Left lobe of liver (tissue), 2 donors: ENCODE results near the gene PLCG2. TPM values are rescaled to one million over a fixed set of nuclear protein-coding genes. Genes with fewer than 3 reads are reported as not detected.
A peak's percentile ranks its signal among the peaks of the same experiment; 100 is the strongest.
"Not testable (repeated sequence)": the region's sequence is repeated elsewhere in the genome, so short reads cannot be mapped to it uniquely, and the experiment has no call there.

ENCODE experiments used
- ATAC-seq: fragments of 200-7000 bp; cut with Tn5 transposase; one replicate; pipeline ENCODE4 v1.9.1; 2020; ENCODE audit warnings: mild to moderate bottlenecking, moderate library complexity
- DNase-seq: peaks from one replicate; pipeline ENCODE4 v3.0.0-alpha.2; 2020; ENCODE audit warnings: low spot score
- total RNA-seq: library from RNA; stranded (reverse); gene quantifications from one replicate; pipeline ENCODE4 v1.2.1, GENCODE V29; 2021
- donor health status: DM: no; HTN: no; CAD: no; lungs with moderate emphysema.
- donor health status: DM: no; HTN: yes; CAD: no.

Gene PLCG2
- total RNA-seq, 1 donor from 2014 or later, result 12.1 TPM

- no peak for ATAC-seq
- no peak for DNase-seq
These were observed 208.0 kb downstream of the PLCG2 start for GRCh38 chr16:81987121-81987520.

- no peak for ATAC-seq
- no peak for DNase-seq
These were observed 208.6 kb downstream of the PLCG2 start for GRCh38 chr16:81987706-81988105.

DNA sequence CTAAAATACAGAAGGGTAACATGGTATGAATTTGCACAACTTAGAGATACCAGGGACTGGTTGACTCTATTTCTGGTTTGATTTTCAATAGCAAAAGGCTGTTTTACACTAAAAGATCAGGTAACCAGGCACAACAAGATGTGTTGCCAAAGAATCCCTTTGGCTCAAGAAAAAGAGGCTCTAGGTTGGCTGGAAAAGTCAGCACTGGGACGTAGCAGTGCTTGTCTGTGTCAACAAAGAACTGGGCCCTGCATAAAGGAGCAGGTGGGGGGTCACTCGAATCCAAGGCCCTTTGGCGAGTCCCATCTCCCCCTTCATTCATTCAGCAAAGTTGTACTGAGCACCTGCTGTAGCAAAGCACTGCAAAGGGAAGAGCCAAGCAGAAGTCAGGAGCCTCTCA is 213.8 kb downstream of the PLCG2 start:
- ATAC-seq, result no peak

GRCh38 chr16:81994485-81994884 is 215.4 kb downstream of the PLCG2 start:
- DNase-seq (no peak), ATAC-seq (peak; percentile 43)

More for the DNA sequence above, 213.8 kb downstream of the PLCG2 start:
- no peak for DNase-seq

- ATAC-seq (no peak), DNase-seq (no peak)
These were observed 216.6 kb downstream of the PLCG2 start for GRCh38 chr16:81995651-81996050.

GRCh38 chr16:81996664-81997509 is 217.8 kb downstream of the PLCG2 start:
- ATAC-seq, result peak; percentile 44

GRCh38 chr16:81997738-81998137 is 218.6 kb downstream of the PLCG2 start:
- DNase-seq (no peak), ATAC-seq (no peak)

More at GRCh38 chr16:81996664-81997509, 217.8 kb downstream of the PLCG2 start:
- DNase-seq, result no peak

DNA sequence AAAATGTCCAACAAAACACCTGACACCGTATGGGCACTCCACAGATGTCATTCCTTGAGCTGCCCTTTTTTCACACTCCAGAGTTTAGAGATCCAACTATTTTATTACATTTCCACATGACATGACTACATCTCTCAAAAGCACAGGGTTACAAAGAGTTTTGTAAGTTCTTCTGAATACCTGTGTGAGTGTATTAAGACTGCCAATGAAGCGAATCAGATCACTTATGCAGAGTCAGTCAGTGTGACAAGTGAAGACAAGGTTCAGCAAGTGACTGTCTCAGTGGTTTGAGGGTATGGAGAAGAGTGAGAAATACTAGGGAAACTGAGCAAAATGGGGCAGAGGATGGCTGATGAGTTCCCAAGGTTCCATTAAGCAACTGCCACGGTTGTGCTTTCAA is 223.7 kb downstream of the PLCG2 start:
- ATAC-seq (no peak), DNase-seq (no peak)

- ATAC-seq (no peak), DNase-seq (no peak)
These were observed 225.5 kb downstream of the PLCG2 start for GRCh38 chr16:82004601-82005000.

DNA sequence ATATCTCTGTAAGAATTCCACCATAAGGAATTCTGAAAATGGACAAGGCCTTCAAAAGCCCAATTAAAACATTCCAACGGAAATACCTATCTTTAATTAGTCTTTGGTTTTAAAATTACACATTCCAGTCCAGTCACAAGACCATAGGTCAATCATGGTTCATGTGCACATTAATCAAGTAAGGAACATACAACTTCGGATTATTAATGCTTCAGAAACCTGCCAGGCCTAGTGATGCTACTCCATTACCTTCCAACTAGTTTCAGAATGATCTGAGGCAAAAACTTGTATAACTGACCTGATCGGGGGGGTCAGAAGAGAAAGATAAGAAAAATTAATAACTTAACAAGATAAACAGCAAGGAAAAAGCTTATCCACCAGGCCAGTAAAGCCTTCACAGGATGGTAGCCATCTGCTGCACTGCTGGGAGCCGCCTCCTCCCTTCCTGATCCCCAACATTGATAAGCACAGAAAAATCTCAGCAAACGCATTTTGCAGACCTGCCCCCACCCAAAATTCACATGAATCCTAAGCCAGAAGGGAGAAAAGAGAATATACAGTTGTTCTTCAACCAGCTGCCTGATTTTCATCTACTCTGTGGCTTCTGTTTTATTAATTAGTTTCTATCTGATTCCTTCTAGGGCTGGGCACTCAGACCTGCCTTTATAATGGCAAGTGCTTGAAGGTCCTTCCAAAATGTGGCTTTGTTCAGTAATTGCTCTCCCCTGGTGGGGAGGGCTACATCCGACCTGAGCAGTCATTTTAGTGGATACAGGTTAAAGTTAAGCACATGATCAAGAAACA is 226.1 kb downstream of the PLCG2 start:
- no peak for ATAC-seq

DNA sequence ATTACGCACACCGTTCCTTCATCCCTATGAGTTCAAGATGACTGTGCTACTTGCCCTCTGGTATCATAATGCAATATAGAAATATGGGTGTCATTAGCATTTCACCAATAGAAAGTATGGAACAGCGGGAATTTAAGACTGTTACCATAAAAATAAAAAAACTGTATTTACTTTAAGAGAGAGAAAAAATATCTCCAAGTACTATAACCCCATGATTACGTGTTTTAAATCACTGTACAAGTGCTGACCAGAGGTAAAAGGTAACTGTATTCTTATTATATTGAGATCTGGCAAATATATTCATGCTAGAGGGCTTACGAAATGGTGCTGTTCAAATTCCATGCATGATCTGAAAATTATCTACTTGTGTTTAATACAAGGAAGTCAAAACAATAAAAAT is 226.9 kb downstream of the PLCG2 start:
- DNase-seq, result no peak
- ATAC-seq, result no peak

More for the DNA sequence above, 226.1 kb downstream of the PLCG2 start:
- DNase-seq, result no peak

GRCh38 chr16:82007189-82007588 is 228.1 kb downstream of the PLCG2 start:
- ATAC-seq, result no peak
- no peak for DNase-seq

GRCh38 chr16:82008957-82009592 is 230.0 kb downstream of the PLCG2 start:
- ATAC-seq, result no peak
- DNase-seq, result no peak

- ATAC-seq, DNase-seq: not testable (repeated sequence)
These were observed 230.7 kb downstream of the PLCG2 start for GRCh38 chr16:82009789-82010188.

DNA sequence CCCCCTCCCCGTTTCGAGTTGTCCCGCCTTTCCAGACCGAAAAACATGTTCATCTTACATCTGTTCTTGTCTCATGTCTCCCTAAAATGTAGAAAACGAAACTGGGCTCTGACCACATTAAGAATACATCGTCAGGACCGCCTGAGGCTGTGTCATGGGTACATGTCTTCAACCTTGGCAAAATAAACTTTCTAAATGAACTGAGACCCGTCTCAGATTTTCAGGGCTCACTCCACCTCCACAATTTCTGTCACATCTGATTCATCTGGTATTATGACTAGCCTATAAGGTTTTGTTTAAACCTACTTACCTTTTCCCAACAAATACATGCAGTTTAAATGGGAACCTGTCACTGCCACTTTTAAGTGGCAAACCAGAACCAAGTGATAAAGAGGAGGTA is 231.6 kb downstream of the PLCG2 start:
- ATAC-seq (no peak), DNase-seq (no peak)

- peak; percentile 78 for DNase-seq
- peak; percentile 99 for ATAC-seq
These were observed 232.1 kb downstream of the PLCG2 start, which contains the start of gene SDR42E1 for GRCh38 chr16:82011199-82011641. SDR42E1 (minus strand) TSS chr16:82011470; CDS start chr16:82000858, 10,612 bp downstream.

Other genes with a start within 250 kb of the PLCG2 start
- gene SDR42E1, start 232.2 kb downstream of the PLCG2 start, total RNA-seq, result 4.1 TPM